C4-2B (cell line): ENCODE measurements around the gene PTPRN2.

Source experiments
- ZFX ChIP-seq: fragments of 450-650 bp; IDR thresholded peaks from 2 replicates; pipeline ENCODE4 v1.6.1; 2017
- TF ChIP-seq, protein P1 (sequence below): fragments of 450-650 bp; conservative IDR thresholded peaks from 2 replicates; pipeline ENCODE4 v1.5.1; 2017; ENCODE audit warnings: mild to moderate bottlenecking

GRCh38 chr7:158141221-158141582, 446.4 kb downstream of the PTPRN2 start:
- TF ChIP-seq, protein P1, sequence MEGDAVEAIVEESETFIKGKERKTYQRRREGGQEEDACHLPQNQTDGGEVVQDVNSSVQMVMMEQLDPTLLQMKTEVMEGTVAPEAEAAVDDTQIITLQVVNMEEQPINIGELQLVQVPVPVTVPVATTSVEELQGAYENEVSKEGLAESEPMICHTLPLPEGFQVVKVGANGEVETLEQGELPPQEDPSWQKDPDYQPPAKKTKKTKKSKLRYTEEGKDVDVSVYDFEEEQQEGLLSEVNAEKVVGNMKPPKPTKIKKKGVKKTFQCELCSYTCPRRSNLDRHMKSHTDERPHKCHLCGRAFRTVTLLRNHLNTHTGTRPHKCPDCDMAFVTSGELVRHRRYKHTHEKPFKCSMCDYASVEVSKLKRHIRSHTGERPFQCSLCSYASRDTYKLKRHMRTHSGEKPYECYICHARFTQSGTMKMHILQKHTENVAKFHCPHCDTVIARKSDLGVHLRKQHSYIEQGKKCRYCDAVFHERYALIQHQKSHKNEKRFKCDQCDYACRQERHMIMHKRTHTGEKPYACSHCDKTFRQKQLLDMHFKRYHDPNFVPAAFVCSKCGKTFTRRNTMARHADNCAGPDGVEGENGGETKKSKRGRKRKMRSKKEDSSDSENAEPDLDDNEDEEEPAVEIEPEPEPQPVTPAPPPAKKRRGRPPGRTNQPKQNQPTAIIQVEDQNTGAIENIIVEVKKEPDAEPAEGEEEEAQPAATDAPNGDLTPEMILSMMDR: no peak
- no peak for TF ChIP-seq ZFX
